Neural cell (in vitro differentiated cells): ENCODE measurements around the gene CDKL1.

Source experiments
- CTCF ChIP-seq: fragments of 450-650 bp; IDR thresholded peaks from 2 replicates; pipeline ENCODE4 v1.5.1; 2014; ENCODE audit warnings: antibody characterized with exemption, mild to moderate bottlenecking, moderate library complexity; ENCODE audit not compliant: poor library complexity, severe bottlenecking
- EP300 ChIP-seq: fragments of 450-650 bp; conservative IDR thresholded peaks from 2 replicates; pipeline ENCODE4 v1.6.1; 2014; ENCODE audit warnings: antibody characterized with exemption, mild to moderate bottlenecking, moderate library complexity; ENCODE audit not compliant: poor library complexity, severe bottlenecking
- EZH2 ChIP-seq: fragments of 200-600, 300-800 bp; shearing (Covaris generic), sonication (generic); IDR thresholded peaks from 2 replicates; pipeline ENCODE4 v1.6.1; 2014; ENCODE audit warnings: antibody characterized with exemption, low read length, borderline replicate concordance, mild to moderate bottlenecking; ENCODE audit not compliant: insufficient read depth, poor library complexity, severe bottlenecking
- POLR2AphosphoS5 ChIP-seq: IDR thresholded peaks from 2 replicates; pipeline ENCODE4 v1.6.1; 2012
- RAD21 ChIP-seq: fragments of 450-650 bp; conservative IDR thresholded peaks from 2 replicates; pipeline ENCODE4 v1.6.1; 2014; ENCODE audit warnings: antibody characterized with exemption, mild to moderate bottlenecking, moderate library complexity
- REST ChIP-seq: IDR thresholded peaks from 2 replicates; pipeline ENCODE4 v1.6.1; 2012; ENCODE audit warnings: borderline replicate concordance
- SMC3 ChIP-seq: fragments of 450-650 bp; conservative IDR thresholded peaks from 2 replicates; pipeline ENCODE4 v1.6.1; 2014; ENCODE audit warnings: antibody characterized with exemption, mild to moderate bottlenecking, moderate library complexity; ENCODE audit not compliant: poor library complexity
- TAF1 ChIP-seq: IDR thresholded peaks from 2 replicates; pipeline ENCODE4 v1.6.1; 2012; ENCODE audit warnings: low read depth

GRCh38 chr14:50399251-50400032, 2.8 kb upstream of the CDKL1 start:
- no peak for TF ChIP-seq POLR2AphosphoS5
- TF ChIP-seq CTCF, result no peak
- no peak for TF ChIP-seq EP300
- TF ChIP-seq EZH2, result no peak
- no peak for TF ChIP-seq TAF1
- no peak for TF ChIP-seq REST
- TF ChIP-seq RAD21, result no peak
- no peak for TF ChIP-seq SMC3
